ENCODE data around the gene PROKR1. TPM values are rescaled to one million over a fixed set of nuclear protein-coding genes. Genes with fewer than 3 reads are reported as not detected.

The PROKR1 gene
- total and polyA plus RNA-seq, 2 of the 4 experiments (the other 2 are of a cell fraction): not detected

- H3K27ac ChIP-seq (ENCODE audit: insufficient read depth, low read length): no peak overlapping the region
- no peak overlapping the region for H3K4me2 ChIP-seq (ENCODE audit: low read depth, low read length)
- no peak overlapping the region for H2AK9ac ChIP-seq (replicated peaks; ENCODE audit: low read depth, low read length, poor library complexity)
- no peak overlapping the region for H2BK15ac ChIP-seq (ENCODE audit: low read depth, low read length)
- in situ Hi-C loops (cut with MboI; ENCODE audit: low sequenced_read_pairs) (no loop called here), intact Hi-C loops (cut with micrococcal nuclease) (no loop called here), dilution Hi-C loops (cut with HindIII; ENCODE audit: low sequenced_read_pairs, unreplicated experiment) (no loop called here)
- H3K4me3 ChIP-seq (ENCODE audit: insufficient read depth, low read depth, low read length): no peak overlapping the region
- peaks cover 16% of the 10 kb centered on the region for H3K27me3 ChIP-seq (ENCODE audit: control insufficient read depth, insufficient read depth, low read length)
- H2AFZ ChIP-seq (replicated peaks; ENCODE audit: low read length, poor library complexity): no peak overlapping the region
- no peak overlapping the region for H3K18ac ChIP-seq (ENCODE audit: low read depth, low read length)
- H3K9me3 ChIP-seq (ENCODE audit: control insufficient read depth, insufficient read depth, low read length): peaks cover 7% of the 10 kb centered on the region
- H2BK20ac ChIP-seq (ENCODE audit: low read depth, low read length): no peak overlapping the region
- ATAC-seq (ENCODE audit: low read depth) (no peak), DNase-seq (no peak)
- H4K91ac ChIP-seq (ENCODE audit: insufficient read depth, low read depth, low read length): no peak overlapping the region
- BruUV-seq (replicated peaks): no TSS peak
- H3K4ac ChIP-seq (ENCODE audit: low read depth, low read length): no peak overlapping the region
- no peak for TF ChIP-seq CHD1 (IDR thresholded peaks at IDR 0.05; ENCODE audit: low read depth, low read length)
- no peak for TF ChIP-seq MXI1 (IDR thresholded peaks at IDR 0.05; ENCODE audit: borderline replicate concordance, low read depth, low read length)
- no peak for TF ChIP-seq SMC3 (IDR thresholded peaks at IDR 0.05; ENCODE audit: low read depth, low read length)
- no peak overlapping the region for H2AK5ac ChIP-seq (ENCODE audit: low read depth, low read length)
- H4K20me1 ChIP-seq (ENCODE audit: insufficient read depth, low read length): no peaks in the 10 kb centered on the region
- H3K9ac ChIP-seq (ENCODE audit: low read depth, low read length): no peak overlapping the region
- H3K4me1 ChIP-seq (ENCODE audit: control insufficient read depth, insufficient read depth, low read length): no peaks in the 10 kb centered on the region
- H3K14ac ChIP-seq (replicated peaks; ENCODE audit: low read depth, low read length): no peak overlapping the region
- H2BK120ac ChIP-seq (ENCODE audit: low read depth, low read length): no peak overlapping the region
- ChIA-PET POLR2A (ENCODE audit: unreplicated experiment) (no interaction called here), CTCF (no interaction called here)
- no peaks in the 10 kb centered on the region for H3K9me1 ChIP-seq (ENCODE audit: insufficient read depth, low read length)
- H3K23ac ChIP-seq (ENCODE audit: low read depth, low read length): no peak overlapping the region
- H4K8ac ChIP-seq (ENCODE audit: low read depth in 2 of 2, low read length in 2 of 2): no peak overlapping the region
- no peak overlapping the region for H2BK5ac ChIP-seq (ENCODE audit: low read depth, low read length, poor library complexity, severe bottlenecking)
- H4K5ac ChIP-seq (ENCODE audit: low read depth, low read length): no peak overlapping the region
- no CpG with 5 or more reads among the region's 6 CpGs for WGBS, 2 experiments (ENCODE audit: extremely low coverage in 2 of 2, insufficient read length in 1 of 2)
- H3K36me3 ChIP-seq (ENCODE audit: control insufficient read depth, insufficient read depth, low read length): no peaks in the 10 kb centered on the region
- H3K79me1 ChIP-seq (ENCODE audit: low read depth in 1 of 2, low read length in 2 of 2): no peaks in the 10 kb centered on the region
- H3K56ac ChIP-seq (ENCODE audit: extremely low read depth, insufficient read depth, low read length): no peak overlapping the region
These were observed 19.6 kb upstream of the PROKR1 start for GRCh38 chr2:68623820-68624219.

Data from IMR-90 (cell line).